HEK293 (cell line): Measurements from ENCODE around the gene AFG1L.

Source experiments
- CTCF ChIA-PET: fragments of 350-600 bp; formaldehyde crosslinking; extraction: SDS; loops from one replicate; lab custom pipeline; 2021; ENCODE audit warnings: antibody characterized with exemption; lab: Yijun Ruan, JAX
- POLR2A ChIA-PET: fragments of 300-600 bp; formaldehyde crosslinking; extraction: SDS; loops from one replicate; lab custom pipeline; 2020; ENCODE audit warnings: antibody characterized with exemption, inconsistent platforms; lab: Yijun Ruan, JAX
- H3K27ac ChIP-seq: fragments of 200-500 bp; sonication (Bioruptor generic); 2 replicates; pipeline ENCODE4 v1.5.1; 2014; ENCODE audit warnings: low read depth, low read length, control low read depth, inconsistent platforms; ENCODE audit errors: extremely low read depth
- H3K36me3 ChIP-seq, 2 experiments: fragments of 200-500 bp in 1 of 2; sonication (Bioruptor generic) in 1 of 2; 1 replicate in 1 of 2; 2 replicates in 1 of 2; pipeline ENCODE4 v1.5.1; 2014 to 2017; ENCODE audit warnings: inconsistent platforms in 2 of 2, low read length in 2 of 2; ENCODE audit not compliant: control insufficient read depth in 2 of 2, insufficient read depth in 1 of 2
- H3K4me1 ChIP-seq: fragments of 200-500 bp; sonication (Bioruptor generic); 2 replicates; pipeline ENCODE4 v1.5.1; 2014; ENCODE audit warnings: mild to moderate bottlenecking, low read length, inconsistent platforms; ENCODE audit not compliant: control insufficient read depth, insufficient read depth
- H3K4me3 ChIP-seq: 2 replicates; pipeline ENCODE4 v1.5.1; 2011; ENCODE audit warnings: low read depth, mild to moderate bottlenecking, control low read depth, low read length, moderate library complexity
- H3K9me3 ChIP-seq: fragments of 200-500 bp; sonication (Bioruptor generic); 2 replicates; pipeline ENCODE4 v1.5.1; 2014; ENCODE audit warnings: low read depth, low read length, inconsistent platforms; ENCODE audit not compliant: control insufficient read depth, insufficient read depth
- KLF8 ChIP-seq: fragments of 450-650 bp; formaldehyde crosslinking; IDR thresholded peaks from 2 replicates; pipeline ENCODE4 v1.5.1; 2016; ENCODE audit warnings: missing biosample characterization, missing genetic modification characterization
- MYNN ChIP-seq: fragments of 450-650 bp; formaldehyde crosslinking; IDR thresholded peaks from 2 replicates; pipeline ENCODE4 v1.5.1; 2016; ENCODE audit warnings: missing biosample characterization, missing genetic modification characterization, borderline replicate concordance
- PBX3 ChIP-seq: sonication (generic); formaldehyde crosslinking; IDR thresholded peaks from 2 replicates; pipeline ENCODE4 v1.8.1; 2022; ENCODE audit warnings: mild to moderate bottlenecking, moderate library complexity, missing genetic modification reagents
- REST ChIP-seq: fragments of 450-650 bp; formaldehyde crosslinking; IDR thresholded peaks from 2 replicates; pipeline ENCODE4 v1.5.1; 2016; ENCODE audit warnings: missing biosample characterization, missing genetic modification characterization
- ZBTB11 ChIP-seq: fragments of 450-650 bp; formaldehyde crosslinking; conservative IDR thresholded peaks from 2 replicates; pipeline ENCODE4 v1.5.1; 2016; ENCODE audit warnings: low read depth, missing biosample characterization, missing genetic modification characterization
- ZNF148 ChIP-seq: fragments of 450-650 bp; formaldehyde crosslinking; IDR thresholded peaks from 2 replicates; pipeline ENCODE4 v1.5.0; 2017; ENCODE audit warnings: missing biosample characterization, missing genetic modification characterization, borderline replicate concordance
- ZNF211 ChIP-seq: fragments of 450-650 bp; formaldehyde crosslinking; IDR thresholded peaks from 2 replicates; pipeline ENCODE4 v1.5.1; 2016; ENCODE audit warnings: low read depth, missing biosample characterization, missing genetic modification characterization
- ZNF23 ChIP-seq: fragments of 450-650 bp; formaldehyde crosslinking; IDR thresholded peaks from 2 replicates; pipeline ENCODE4 v1.5.1; 2016; ENCODE audit warnings: missing biosample characterization, missing genetic modification characterization, borderline replicate concordance
- ZNF239 ChIP-seq: fragments of 450-650 bp; formaldehyde crosslinking; IDR thresholded peaks from 2 replicates; pipeline ENCODE4 v1.5.1; 2016; ENCODE audit warnings: missing biosample characterization, missing genetic modification characterization
- ZNF560 ChIP-seq: fragments of 450-650 bp; formaldehyde crosslinking; IDR thresholded peaks from 2 replicates; pipeline ENCODE4 v1.5.1; 2017; ENCODE audit warnings: missing biosample characterization, missing genetic modification characterization, borderline replicate concordance
- ZNF785 ChIP-seq: fragments of 450-650 bp; formaldehyde crosslinking; IDR thresholded peaks from 2 replicates; pipeline ENCODE4 v1.5.1; 2016; ENCODE audit warnings: missing biosample characterization, missing genetic modification characterization
- ZNF830 ChIP-seq: fragments of 450-650 bp; IDR thresholded peaks from 2 replicates; pipeline ENCODE4 v1.5.0; 2018; ENCODE audit warnings: missing biosample characterization, missing genetic modification characterization, low read depth, mild to moderate bottlenecking, moderate library complexity
- ZSCAN5A ChIP-seq: fragments of 450-650 bp; formaldehyde crosslinking; IDR thresholded peaks from 2 replicates; pipeline ENCODE4 v1.5.1; 2016; ENCODE audit warnings: missing biosample characterization, missing genetic modification characterization

AFG1L gene

GRCh38 chr6:108403236-108403635, 108.4 kb downstream of the AFG1L start (continued):
- TF ChIP-seq ZBTB11 (tag by site-specific recombination): no peak
- no peak for TF ChIP-seq ZNF560 (tag by site-specific recombination)
- TF ChIP-seq ZSCAN5A (tag by site-specific recombination): no peak
- TF ChIP-seq ZNF239: no peak
- TF ChIP-seq MYNN (tag by site-specific recombination): no peak
- TF ChIP-seq PBX3 (CRISPR knock-in tag): no peak
- TF ChIP-seq ZNF830: no peak
- TF ChIP-seq, all 188 proteins: peak for 0

GRCh38 chr6:108406943-108407342, 112.1 kb downstream of the AFG1L start:
- Histone ChIP-seq H3K4me3 (no peak overlapping the region), H3K27ac (no peak overlapping the region), H3K36me3 (no peaks in the 10 kb centered on the region), H3K9me3 (no peaks in the 10 kb centered on the region), H3K4me1 (no peaks in the 10 kb centered on the region)
- ChIA-PET CTCF (interaction anchor here (0.8 to 1.0 kb wide), 2 partner anchors 85 to 86 kb away, joined by 3 to 4 read pairs; no protein-coding TSS in a partner anchor), POLR2A (no interaction called here)
- TF ChIP-seq REST (tag by site-specific recombination) (no peak), ZNF211 (tag by site-specific recombination) (no peak)

GRCh38 chr6:108407904-108408827, 113.3 kb downstream of the AFG1L start:
- no peak overlapping the region for H3K4me3 ChIP-seq
- H3K4me1 ChIP-seq: no peaks in the 10 kb centered on the region
- H3K27ac ChIP-seq: no peak overlapping the region
- POLR2A ChIA-PET: no interaction called here
- CTCF ChIA-PET: interaction anchor here (0.6 to 0.8 kb wide), 2 partner anchors 84 to 1559 kb away, joined by 3 to 4 read pairs; no protein-coding TSS in a partner anchor
- H3K36me3 ChIP-seq: no peaks in the 10 kb centered on the region
- TF ChIP-seq ZNF148: no peak
- no peak for TF ChIP-seq ZNF785 (tag by site-specific recombination)
- no peak for TF ChIP-seq ZNF23
- no peak for TF ChIP-seq KLF8 (tag by site-specific recombination)
- no peaks in the 10 kb centered on the region for H3K9me3 ChIP-seq
